Measurements from ENCODE around the gene LZIC.

Gene LZIC

GRCh38 chr1:9883585-9884449 is 59.4 kb downstream of the LZIC start:
- DNase-seq: no peak

- DNase-seq: no peak
These were observed 60.3 kb downstream of the LZIC start for GRCh38 chr1:9882945-9883303.

- no peak for DNase-seq
These were observed 60.8 kb downstream of the LZIC start for GRCh38 chr1:9882296-9882944.

DNA sequence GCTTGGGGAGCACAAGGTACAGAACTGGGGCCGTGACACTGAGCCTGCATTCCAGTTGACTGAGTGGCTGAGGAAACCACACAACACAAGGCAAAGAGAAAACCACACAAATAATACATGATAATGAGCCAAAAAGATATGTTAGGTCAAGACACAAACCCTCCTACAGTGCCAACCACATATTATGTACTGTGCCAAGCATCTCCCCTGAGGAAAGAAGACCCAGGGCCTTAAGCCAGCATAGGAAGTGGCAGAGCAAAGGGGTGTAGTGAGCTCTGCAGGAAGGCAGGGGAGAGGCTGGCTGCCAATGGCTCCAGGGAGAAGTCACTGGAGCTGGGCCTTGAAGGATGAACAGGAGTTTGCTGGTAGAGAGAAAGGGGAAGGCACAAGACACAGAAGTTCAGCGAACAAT is 61.3 kb downstream of the LZIC start:
- no peak for DNase-seq

All from NCI-H2081 treated with DMSO at 0.1 percent for 48 hours (cell line).